Measurements from ENCODE around the gene RAB44. TPM values are rescaled to one million over a fixed set of nuclear protein-coding genes. Genes with fewer than 3 reads are reported as not detected.

Gene RAB44
- total and polyA plus RNA-seq, 2 of the 13 experiments (the other 11 are each of a cell fraction or from before 2014, with no cell fraction given), result not detected

- TF ChIP-seq ZNF850 (CRISPR knock-in tag; conservative IDR thresholded peaks at IDR 0.05) (peak; percentile 88), REL (CRISPR knock-in tag; conservative IDR thresholded peaks at IDR 0.05) (no peak), GABPA (IDR thresholded peaks at IDR 0.05; ENCODE audit: low read depth, low read length) (no peak), GABPA (CRISPR knock-in tag; IDR thresholded peaks at IDR 0.05; ENCODE audit: low read depth) (no peak; the same call in 1 of the 2 replicates), ZNF280D (CRISPR knock-in tag; IDR thresholded peaks at IDR 0.05) (peak; percentile 82), SUZ12 (IDR thresholded peaks at IDR 0.05; ENCODE audit: low read depth, low read length) (no peak), KDM5A (IDR thresholded peaks at IDR 0.05; ENCODE audit: borderline replicate concordance, low read length) (no peak), MIER2 (CRISPR knock-in tag; IDR thresholded peaks at IDR 0.05) (0 out of 2 replicates have a peak, but pooled peaks have one; percentile 2), TFDP1 (CRISPR knock-in tag; IDR thresholded peaks at IDR 0.05; ENCODE audit: borderline replicate concordance) (peak; percentile 90; the same call in 1 of the 2 replicates), ZNF710 (CRISPR knock-in tag; IDR thresholded peaks at IDR 0.05; ENCODE audit: borderline replicate concordance) (no peak), ELF4 (CRISPR knock-in tag; IDR thresholded peaks at IDR 0.05; ENCODE audit: borderline replicate concordance) (no peak), ZNF687 (CRISPR knock-in tag; IDR thresholded peaks at IDR 0.05) (peak; percentile 96), FOSL1 (CRISPR knock-in tag; IDR thresholded peaks at IDR 0.05; ENCODE audit: borderline replicate concordance) (no peak), AKAP8 (CRISPR knock-in tag; IDR thresholded peaks at IDR 0.05) (peak; percentile 9; the same call in 1 of the 2 replicates), HMG20B (CRISPR knock-in tag; conservative IDR thresholded peaks at IDR 0.05) (no peak; the same call in 1 of the 2 replicates), ZBTB7A (CRISPR knock-in tag; IDR thresholded peaks at IDR 0.05) (no peak), SPEN (CRISPR knock-in tag; IDR thresholded peaks at IDR 0.05; ENCODE audit: low read depth) (peak; percentile 89), EED (CRISPR knock-in tag; IDR thresholded peaks at IDR 0.05) (peak; percentile 98; the same call in 1 of the 2 replicates), HNRNPUL1 (IDR thresholded peaks at IDR 0.05; ENCODE audit: low read depth, low read length) (peak; percentile 51; the same call in 1 of the 2 replicates)
These were observed 19.1 kb upstream of the RAB44 start, which contains the start of gene CDKN1A (continued) for GRCh38 chr6:36678488-36679042.
